H9 (cell line): ENCODE data around the gene STYK1. TPM values are rescaled to one million over a fixed set of nuclear protein-coding genes. Genes with fewer than 3 reads are reported as not detected.

Source experiments
- DNase-seq: peaks from one replicate; pipeline ENCODE4 v3.0.0-alpha.2; 2017
- H2AFZ ChIP-seq: one replicate; pipeline ENCODE4 v1.6.1; 2013; ENCODE audit warnings: mild to moderate bottlenecking, low read length, control low read depth, moderate library complexity
- H2AK5ac ChIP-seq: 2 replicates; pipeline ENCODE4 v1.6.1; 2013; ENCODE audit warnings: low read length, control low read depth, mixed read lengths; ENCODE audit not compliant: insufficient read length
- H2BK120ac ChIP-seq: one replicate; pipeline ENCODE4 v1.6.1; 2013; ENCODE audit warnings: low read depth, mild to moderate bottlenecking, low read length, control low read depth, inconsistent platforms; ENCODE audit not compliant: poor library complexity, severe bottlenecking
- H2BK12ac ChIP-seq: 2 replicates; pipeline ENCODE4 v1.6.1; 2013; ENCODE audit warnings: low read length, control low read depth, mixed read lengths, low read depth; ENCODE audit not compliant: insufficient read length
- H2BK15ac ChIP-seq: 2 replicates; pipeline ENCODE4 v1.6.1; 2013; ENCODE audit warnings: low read depth, low read length, control low read depth
- H2BK20ac ChIP-seq: one replicate; pipeline ENCODE4 v1.6.1; 2013; ENCODE audit warnings: low read depth, mild to moderate bottlenecking, low read length, control low read depth, inconsistent platforms; ENCODE audit not compliant: poor library complexity, severe bottlenecking
- H2BK5ac ChIP-seq: 2 replicates; pipeline ENCODE4 v1.6.1; 2013; ENCODE audit warnings: low read length, control low read depth, mixed read lengths; ENCODE audit not compliant: insufficient read length
- H3K14ac ChIP-seq: 2 replicates; pipeline ENCODE4 v1.6.1; 2013; ENCODE audit warnings: low read length, control low read depth; ENCODE audit not compliant: insufficient read depth
- H3K18ac ChIP-seq: 2 replicates; pipeline ENCODE4 v1.6.1; 2013; ENCODE audit warnings: low read depth, mild to moderate bottlenecking, mixed read lengths, low read length, control low read depth; ENCODE audit not compliant: insufficient read length
- H3K23ac ChIP-seq: 2 replicates; pipeline ENCODE4 v1.6.1; 2013; ENCODE audit warnings: low read length, control low read depth, mixed read lengths, low read depth; ENCODE audit not compliant: insufficient read length
- H3K23me2 ChIP-seq: 2 replicates; pipeline ENCODE4 v1.6.1; 2013; ENCODE audit warnings: low read depth, mild to moderate bottlenecking, mixed read lengths, low read length, control low read depth; ENCODE audit not compliant: insufficient read length, poor library complexity, severe bottlenecking
- H3K27ac ChIP-seq: 2 replicates; pipeline ENCODE4 v1.5.1; 2013; ENCODE audit warnings: low read length, control low read depth, mixed read lengths, low read depth; ENCODE audit not compliant: insufficient read length
- H3K27me3 ChIP-seq: 2 replicates; pipeline ENCODE4 v1.6.1; 2013; ENCODE audit warnings: low read length, control low read depth, inconsistent platforms; ENCODE audit not compliant: insufficient read depth
- H3K4ac ChIP-seq: 2 replicates; pipeline ENCODE4 v1.6.1; 2013; ENCODE audit warnings: low read depth, mild to moderate bottlenecking, control low read depth, inconsistent platforms, low read length, moderate library complexity
- H3K4me1 ChIP-seq: 2 replicates; pipeline ENCODE4 v1.6.1; 2013; ENCODE audit warnings: low read length, control low read depth, inconsistent platforms; ENCODE audit not compliant: insufficient read depth
- H3K4me2 ChIP-seq: 2 replicates; pipeline ENCODE4 v1.6.1; 2013; ENCODE audit warnings: low read length, control low read depth, mixed read lengths; ENCODE audit not compliant: insufficient read length, insufficient read depth
- H3K56ac ChIP-seq: 2 replicates; pipeline ENCODE4 v1.6.1; 2013; ENCODE audit warnings: low read depth, mild to moderate bottlenecking, mixed read lengths, low read length, control low read depth; ENCODE audit not compliant: insufficient read length
- H3K79me1 ChIP-seq: 2 replicates; pipeline ENCODE4 v1.6.1; 2013; ENCODE audit warnings: low read depth, mild to moderate bottlenecking, moderate library complexity, low read length, control low read depth, inconsistent platforms; ENCODE audit not compliant: insufficient read depth, poor library complexity, severe bottlenecking
- H3K79me2 ChIP-seq: 2 replicates; pipeline ENCODE4 v1.6.1; 2013; ENCODE audit warnings: low read length, control low read depth, inconsistent platforms; ENCODE audit not compliant: insufficient read depth
- H3K9ac ChIP-seq: 2 replicates; pipeline ENCODE4 v1.6.1; 2013; ENCODE audit warnings: low read length, control low read depth, mixed read lengths; ENCODE audit not compliant: insufficient read length; ENCODE audit errors: extremely low read depth
- H3K9me3 ChIP-seq: one replicate; pipeline ENCODE4 v1.6.1; 2013; ENCODE audit warnings: low read depth, low read length, inconsistent platforms; ENCODE audit not compliant: control insufficient read depth
- H3T11ph ChIP-seq: one replicate; pipeline ENCODE4 v1.6.1; 2013; ENCODE audit warnings: mild to moderate bottlenecking, low read length, control low read depth, inconsistent platforms
- H4K20me1 ChIP-seq: one replicate; pipeline ENCODE4 v1.6.1; 2013; ENCODE audit not compliant: control insufficient read depth, insufficient read length, insufficient read depth
- H4K5ac ChIP-seq: 2 replicates; pipeline ENCODE4 v1.6.1; 2013; ENCODE audit warnings: low read depth, mild to moderate bottlenecking, mixed read lengths, low read length, control low read depth; ENCODE audit not compliant: insufficient read length
- H4K8ac ChIP-seq: replicated peaks from 2 replicates; pipeline ENCODE4 v1.6.1; 2013; ENCODE audit warnings: low read length, control low read depth, mixed read lengths, low read depth; ENCODE audit not compliant: insufficient read length
- H4K91ac ChIP-seq: 2 replicates; pipeline ENCODE4 v1.6.1; 2013; ENCODE audit warnings: low read depth, mild to moderate bottlenecking, moderate library complexity, mixed read lengths, low read length, control low read depth; ENCODE audit not compliant: insufficient read length
- H3K27ac Mint-ChIP-seq, 3 experiments: 2 replicates in 2 of 3; 3 replicates in 1 of 3; pipeline ENCODE4 v1.8.0; 2020 to 2021; ENCODE audit warnings: mixed read lengths in 3 of 3, mild to moderate bottlenecking in 1 of 3, moderate library complexity in 1 of 3
- H3K27me3 Mint-ChIP-seq: 2 replicates; pipeline ENCODE4 v1.8.0; 2021; ENCODE audit warnings: low read depth, mild to moderate bottlenecking, moderate library complexity, mixed read lengths
- H3K36me3 Mint-ChIP-seq, 3 experiments: 2 replicates in 2 of 3; 3 replicates in 1 of 3; pipeline ENCODE4 v1.8.0; 2020 to 2021; ENCODE audit warnings: low read depth in 3 of 3, mixed read lengths in 3 of 3; ENCODE audit not compliant: insufficient read depth in 1 of 3
- H3K4me1 Mint-ChIP-seq, 2 experiments: 2 replicates each; pipeline ENCODE4 v1.8.0; 2020; ENCODE audit warnings: mixed read lengths in 2 of 2
- H3K4me3 Mint-ChIP-seq, 2 experiments: 2 replicates in 1 of 2; 3 replicates in 1 of 2; pipeline ENCODE4 v1.8.0; 2020 to 2021; ENCODE audit warnings: mild to moderate bottlenecking in 2 of 2, mixed read lengths in 2 of 2, moderate library complexity in 1 of 2
- H3K9me3 Mint-ChIP-seq, 2 experiments: 2 replicates in 1 of 2; 3 replicates in 1 of 2; pipeline ENCODE4 v1.8.0; 2020; ENCODE audit warnings: mild to moderate bottlenecking in 2 of 2, mixed read lengths in 2 of 2, moderate library complexity in 1 of 2
- WGBS: extraction: QIAGEN DNeasy Blood & Tissue Kit; methylation state at CpG from one replicate; pipeline ENCODE4 v1.1.7; 2013; ENCODE audit warnings: missing lambda C conversion rate, low lambda C conversion rate, mixed read lengths; ENCODE audit not compliant: insufficient read length; ENCODE audit errors: extremely low coverage; 5-methylcytosine and 5-hydroxymethylcytosine counted together
- total RNA-seq: library from RNA; stranded (reverse); gene quantifications from 2 replicates; pipeline ENCODE4 v1.2.1, GENCODE V29; 2021
- TF ChIP-seq, protein P1 (sequence below): fragments of 200-600 bp; sonication (generic); conservative IDR thresholded peaks from 3 replicates; pipeline ENCODE4 v1.8.0; 2021; ENCODE audit warnings: antibody characterized with exemption, mild to moderate bottlenecking

The STYK1 gene
- total RNA-seq, 1 experiment from 2014 or later = 0.37 TPM

DNA sequence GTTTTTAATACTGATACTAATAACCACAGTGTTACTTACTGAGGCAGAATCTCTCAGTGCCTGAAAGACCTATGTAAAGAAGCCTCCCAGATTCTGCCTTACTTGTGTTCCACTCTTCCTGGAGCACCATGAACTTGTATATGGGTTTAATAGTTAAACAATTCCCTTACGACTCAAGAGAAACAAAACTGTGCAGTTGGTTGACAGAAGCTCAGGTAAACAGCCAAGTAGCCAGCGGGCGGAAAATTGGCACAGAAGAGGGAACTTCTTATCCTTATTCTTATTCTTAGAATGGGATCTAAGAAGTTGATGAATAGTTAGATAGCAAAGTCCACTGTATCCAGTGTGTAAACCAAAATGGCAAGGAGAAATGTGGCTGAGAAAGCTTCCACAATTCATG lies 37.7 kb downstream of the STYK1 start:
- H2BK5ac ChIP-seq = no peak overlapping the region
- no peak overlapping the region for H2AK5ac ChIP-seq
- WGBS = no CpG with 5 or more reads among the region's 3 CpGs
- no peaks in the 10 kb centered on the region for H3K9me3 ChIP-seq
- H2BK120ac ChIP-seq = no peak overlapping the region
- H3K18ac ChIP-seq = no peak overlapping the region
- no peak for DNase-seq
- H3K79me2 ChIP-seq = no peaks in the 10 kb centered on the region
- H3K79me1 ChIP-seq = no peaks in the 10 kb centered on the region
- H4K20me1 ChIP-seq = no peaks in the 10 kb centered on the region
- no peak overlapping the region for H3K4me2 ChIP-seq
- Mint-ChIP-seq H3K27ac (peak overlapping the region in 1 of 3 experiments; percentile 31; a peak in 2 of 7 replicates), H3K36me3 (no peaks in the 10 kb centered on the region), H3K4me1 (peaks cover 10 to 13% of the 10 kb centered on the region in 2 experiments), H3K9me3 (no peaks in the 10 kb centered on the region), H3K4me3 (no peak overlapping the region), H3K27me3 (no peaks in the 10 kb centered on the region)
- H3T11ph ChIP-seq = no peak overlapping the region
- no peak overlapping the region for H2AFZ ChIP-seq
- H3K27me3 ChIP-seq = no peaks in the 10 kb centered on the region
- no peak overlapping the region for H3K4ac ChIP-seq
- H4K5ac ChIP-seq = no peak overlapping the region
- H2BK20ac ChIP-seq = no peak overlapping the region
- no peak overlapping the region for H2BK12ac ChIP-seq
- no peak overlapping the region for H3K9ac ChIP-seq
- no peak overlapping the region for H3K23ac ChIP-seq
- TF ChIP-seq, protein P1, sequence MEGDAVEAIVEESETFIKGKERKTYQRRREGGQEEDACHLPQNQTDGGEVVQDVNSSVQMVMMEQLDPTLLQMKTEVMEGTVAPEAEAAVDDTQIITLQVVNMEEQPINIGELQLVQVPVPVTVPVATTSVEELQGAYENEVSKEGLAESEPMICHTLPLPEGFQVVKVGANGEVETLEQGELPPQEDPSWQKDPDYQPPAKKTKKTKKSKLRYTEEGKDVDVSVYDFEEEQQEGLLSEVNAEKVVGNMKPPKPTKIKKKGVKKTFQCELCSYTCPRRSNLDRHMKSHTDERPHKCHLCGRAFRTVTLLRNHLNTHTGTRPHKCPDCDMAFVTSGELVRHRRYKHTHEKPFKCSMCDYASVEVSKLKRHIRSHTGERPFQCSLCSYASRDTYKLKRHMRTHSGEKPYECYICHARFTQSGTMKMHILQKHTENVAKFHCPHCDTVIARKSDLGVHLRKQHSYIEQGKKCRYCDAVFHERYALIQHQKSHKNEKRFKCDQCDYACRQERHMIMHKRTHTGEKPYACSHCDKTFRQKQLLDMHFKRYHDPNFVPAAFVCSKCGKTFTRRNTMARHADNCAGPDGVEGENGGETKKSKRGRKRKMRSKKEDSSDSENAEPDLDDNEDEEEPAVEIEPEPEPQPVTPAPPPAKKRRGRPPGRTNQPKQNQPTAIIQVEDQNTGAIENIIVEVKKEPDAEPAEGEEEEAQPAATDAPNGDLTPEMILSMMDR = no peak
- H3K4me1 ChIP-seq = no peaks in the 10 kb centered on the region
- no peak overlapping the region for H3K56ac ChIP-seq
- no peak overlapping the region for H2BK15ac ChIP-seq
- H4K91ac ChIP-seq = no peak overlapping the region
- H3K14ac ChIP-seq = no peak overlapping the region
- no peak overlapping the region for H3K27ac ChIP-seq
- no peaks in the 10 kb centered on the region for H3K23me2 ChIP-seq
- no peak overlapping the region for H4K8ac ChIP-seq
